HG02571 (cell line): ENCODE results near the gene CSH1.
"Not testable (repeated sequence)": the region's sequence is repeated elsewhere in the genome, so short reads cannot be mapped to it uniquely, and the experiment has no call there.

Experiments
- ATAC-seq: cut with Tn5 transposase; IDR thresholded peaks from one replicate; pipeline ENCODE4 v1.9.1; 2021; ENCODE audit warnings: mild to moderate bottlenecking, moderate library complexity; ENCODE audit not compliant: unreplicated experiment

The CSH1 gene

DNA sequence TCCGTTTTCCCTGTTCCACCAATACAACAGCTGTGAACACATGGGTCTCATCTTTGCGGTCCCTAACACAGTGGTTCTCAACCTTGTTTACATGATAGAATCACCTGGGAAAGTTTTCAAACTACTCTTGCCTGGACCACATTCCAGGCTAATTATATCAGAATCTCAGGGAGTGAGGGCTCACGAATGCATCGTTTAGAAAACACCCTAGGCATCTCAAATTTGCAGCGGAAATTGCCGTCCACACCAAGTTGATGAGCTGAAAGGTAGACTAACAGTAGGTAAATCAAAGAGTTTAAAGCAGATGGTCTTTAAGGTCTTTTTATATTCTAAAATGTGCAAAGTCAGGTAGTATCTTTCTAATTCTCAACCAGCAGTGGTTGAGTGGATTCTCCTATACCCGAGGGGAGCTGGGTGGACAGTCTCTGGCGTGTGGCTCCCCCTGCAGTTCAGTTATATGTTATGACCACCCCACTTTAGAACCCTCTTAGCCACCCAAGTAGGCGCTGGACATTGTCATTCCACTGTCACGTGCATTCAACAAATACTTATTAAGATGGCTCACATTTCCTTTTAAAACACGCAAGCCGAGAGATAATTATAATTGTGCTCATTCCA is 10.9 kb upstream of the CSH1 start:
- not testable (repeated sequence) for ATAC-seq

DNA sequence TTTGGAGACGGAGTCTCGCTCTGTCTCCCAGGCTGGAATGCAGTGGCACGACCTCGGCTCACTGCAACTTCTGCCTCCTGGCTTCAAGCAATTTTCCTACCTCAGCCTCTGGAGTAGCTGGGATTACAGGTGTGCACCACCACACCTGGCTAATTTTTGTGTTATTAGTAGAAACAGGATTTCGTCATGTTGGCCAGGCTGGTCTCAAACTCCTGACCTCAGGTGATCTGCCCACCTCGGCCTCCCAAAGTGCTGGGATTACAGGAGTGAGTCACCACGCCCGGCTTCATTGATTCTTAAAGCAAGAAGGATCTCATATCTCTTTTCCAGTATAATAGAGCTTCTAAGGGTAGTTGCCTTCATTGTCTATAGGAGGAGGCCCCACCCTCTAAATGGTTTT is 8.4 kb upstream of the CSH1 start:
- ATAC-seq, result not testable (repeated sequence)

DNA sequence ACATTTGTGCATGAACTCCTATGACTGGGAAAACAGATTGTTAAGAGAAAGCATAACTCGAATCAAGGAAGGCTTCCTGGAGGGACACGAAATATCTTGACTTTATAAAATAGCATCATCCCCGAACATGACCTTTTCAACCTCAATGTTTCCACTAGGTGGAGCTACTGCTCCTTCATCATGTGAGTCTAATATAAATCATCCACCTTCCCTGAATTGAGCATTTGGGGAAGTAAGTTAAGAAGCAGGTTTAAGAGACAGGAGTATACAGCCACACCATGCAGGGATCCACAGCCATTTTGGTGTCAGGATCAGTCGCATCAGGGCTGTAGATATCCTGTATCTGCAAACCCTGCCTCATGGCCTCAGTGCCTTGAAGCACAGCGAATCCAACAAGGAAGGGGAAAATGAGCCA is 7.4 kb upstream of the CSH1 start:
- not testable (repeated sequence) for ATAC-seq

GRCh38 chr17:63901971-63902370 is 5.6 kb upstream of the CSH1 start:
- not testable (repeated sequence) for ATAC-seq

- ATAC-seq, result not testable (repeated sequence)
Measured at GRCh38 chr17:63898899-63899798, 2.8 kb upstream of the CSH1 start.

DNA sequence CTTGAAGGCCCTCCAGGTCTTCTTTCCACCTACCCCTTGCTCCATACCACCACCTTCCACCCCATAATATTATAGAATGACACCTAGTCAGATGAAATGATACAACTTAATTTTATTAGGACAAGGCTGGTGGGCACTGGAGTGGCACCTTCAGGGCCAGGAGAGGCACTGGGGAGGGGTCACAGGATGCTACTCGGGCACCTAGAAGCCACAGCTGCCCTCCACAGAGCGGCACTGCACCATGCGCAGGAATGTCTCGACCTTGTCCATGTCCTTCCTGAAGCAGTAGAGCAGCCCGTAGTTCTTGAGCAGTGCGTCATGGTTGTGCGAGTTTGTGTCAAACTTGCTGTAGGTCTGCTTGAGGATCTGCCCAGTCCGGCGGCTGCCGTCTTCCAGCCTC is 1.6 kb downstream of the CSH1 start:
- ATAC-seq, result not testable (repeated sequence)

DNA sequence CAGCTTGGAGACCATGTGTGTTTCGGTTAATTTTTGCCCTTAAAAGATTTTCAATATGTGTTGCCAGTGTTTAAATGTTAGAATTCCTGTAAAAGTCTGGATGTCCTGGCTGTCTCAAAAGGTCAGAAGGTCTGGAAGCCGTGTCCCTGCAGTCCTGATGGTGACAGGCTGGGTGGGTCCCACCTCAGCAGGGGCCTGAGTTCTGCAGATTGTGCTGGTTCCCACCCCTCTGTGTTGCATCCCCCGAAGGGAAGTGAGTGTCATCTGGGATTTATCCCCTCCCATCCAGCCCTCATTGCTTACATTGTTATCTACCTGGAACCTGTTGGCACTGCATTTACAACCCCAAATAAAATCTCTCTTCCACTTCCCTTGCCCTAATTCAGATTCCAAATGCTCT is 2.4 kb downstream of the CSH1 start:
- ATAC-seq, result not testable (repeated sequence)

DNA sequence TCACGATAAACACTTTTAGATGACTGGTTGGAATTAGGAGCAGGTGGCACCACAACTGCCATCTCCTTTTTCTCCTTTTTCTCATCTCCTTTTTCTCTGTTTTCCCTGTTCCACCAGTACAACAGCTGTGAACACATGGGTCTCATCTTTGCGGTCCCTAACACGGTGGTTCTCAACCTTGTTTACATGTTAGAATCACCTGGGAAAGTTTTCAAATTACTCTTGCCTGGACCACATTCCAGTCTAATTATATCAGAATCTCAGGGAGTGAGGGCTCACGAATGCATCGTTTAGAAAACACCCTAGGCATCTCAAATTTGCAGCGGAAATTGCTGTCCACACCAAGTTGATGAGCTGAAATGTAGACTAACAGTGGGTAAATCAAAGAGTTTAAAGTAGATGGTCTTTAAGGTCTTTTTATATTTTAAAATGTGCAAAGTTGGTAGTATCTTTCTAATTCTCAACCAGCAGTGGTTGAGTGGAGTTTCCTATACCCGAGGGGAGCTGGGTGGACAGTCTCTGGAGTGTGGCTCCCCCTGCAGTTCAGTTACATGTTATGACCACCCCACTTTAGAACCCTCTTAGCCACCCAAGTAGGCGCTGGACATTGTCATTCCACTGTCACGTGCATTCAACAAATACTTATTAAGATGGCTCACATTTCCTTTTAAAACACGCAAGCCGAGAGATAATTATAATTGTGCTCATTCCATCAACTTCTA is 3.9 kb downstream of the CSH1 start:
- ATAC-seq, result not testable (repeated sequence)

- not testable (repeated sequence) for ATAC-seq
Measured at GRCh38 chr17:63889026-63889848, 7.1 kb downstream of the CSH1 start.

GRCh38 chr17:63885119-63885518 is 11.3 kb downstream of the CSH1 start:
- ATAC-seq, result not testable (repeated sequence)

GRCh38 chr17:63882626-63883126 is 13.7 kb downstream of the CSH1 start:
- not testable (repeated sequence) for ATAC-seq

GRCh38 chr17:63881935-63882601 is 14.3 kb downstream of the CSH1 start, which contains the start of gene GH2:
GH2 (minus strand) TSS chr17:63881944; CDS start chr17:63881801, 143 bp downstream.
- ATAC-seq, result no peak

GRCh38 chr17:63881337-63881736 is 15.0 kb downstream of the CSH1 start:
- not testable (repeated sequence) for ATAC-seq

GRCh38 chr17:63880706-63881105 is 15.7 kb downstream of the CSH1 start:
- no peak for ATAC-seq

GRCh38 chr17:63878413-63878812 is 18.0 kb downstream of the CSH1 start:
- not testable (repeated sequence) for ATAC-seq

- ATAC-seq, result not testable (repeated sequence)
Measured at GRCh38 chr17:63874693-63875092, 21.7 kb downstream of the CSH1 start.

DNA sequence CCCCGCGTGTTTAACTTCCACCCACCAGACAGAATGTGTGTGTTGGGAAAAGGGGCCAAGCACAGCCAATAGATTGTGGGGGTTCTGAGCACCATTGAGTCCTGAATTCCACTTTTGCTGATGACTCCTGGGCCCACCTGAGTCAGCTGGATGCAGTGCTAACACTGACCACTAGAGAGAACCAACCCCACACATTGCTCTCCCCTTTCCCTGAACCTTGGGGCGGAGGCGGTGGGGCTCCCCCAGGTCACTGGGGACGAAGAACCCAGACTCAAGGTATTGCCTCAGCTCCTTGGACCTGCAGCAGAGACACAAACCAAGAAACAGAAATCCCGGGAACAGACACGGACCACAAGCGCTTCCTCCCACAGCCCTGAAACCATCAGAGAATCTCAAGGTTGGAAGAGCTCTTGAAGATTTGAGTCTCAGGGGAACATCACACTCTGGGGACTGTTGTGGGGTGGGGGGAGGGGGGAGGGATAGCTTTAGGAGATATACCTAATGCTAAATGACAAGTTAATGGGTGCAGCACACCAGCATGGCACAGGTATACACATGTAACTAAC is 22.2 kb downstream of the CSH1 start:
- ATAC-seq, result not testable (repeated sequence)

- ATAC-seq, result not testable (repeated sequence)
Measured at GRCh38 chr17:63873577-63873976, 22.8 kb downstream of the CSH1 start, which contains the start of gene CSH2. CSH2 (minus strand) TSS chr17:63873677; CDS start chr17:63873614, 63 bp downstream.
